GM19395 (cell line): ENCODE data around the gene KRTAP10-12.
"Not testable (repeated sequence)": the region's sequence is repeated elsewhere in the genome, so short reads cannot be mapped to it uniquely, and the experiment has no call there.

Experiments used
- ATAC-seq: cut with Tn5 transposase; IDR thresholded peaks from one replicate; pipeline ENCODE4 v1.9.1; 2021; ENCODE audit warnings: mild to moderate bottlenecking, moderate library complexity; ENCODE audit not compliant: unreplicated experiment

Gene KRTAP10-12

DNA sequence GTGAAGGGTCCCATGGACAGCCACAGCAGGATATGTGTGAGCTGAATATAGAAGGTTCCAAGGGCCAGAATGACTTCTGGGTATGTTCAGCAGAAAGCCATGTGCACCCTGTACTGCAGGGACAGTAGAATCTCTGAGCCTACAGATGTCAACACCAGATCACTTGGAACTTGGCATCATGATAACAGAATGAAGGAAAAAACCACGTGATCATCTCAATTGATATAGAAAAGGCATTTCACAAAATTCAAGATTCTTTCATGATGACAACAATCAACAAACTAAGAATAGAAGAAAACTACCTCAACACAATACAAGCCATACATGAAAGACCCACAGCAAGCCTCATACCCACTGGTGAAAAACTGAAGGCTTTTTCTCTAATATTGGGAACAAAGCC lies 29.4 kb upstream of the KRTAP10-12 start:
- ATAC-seq: no peak

DNA sequence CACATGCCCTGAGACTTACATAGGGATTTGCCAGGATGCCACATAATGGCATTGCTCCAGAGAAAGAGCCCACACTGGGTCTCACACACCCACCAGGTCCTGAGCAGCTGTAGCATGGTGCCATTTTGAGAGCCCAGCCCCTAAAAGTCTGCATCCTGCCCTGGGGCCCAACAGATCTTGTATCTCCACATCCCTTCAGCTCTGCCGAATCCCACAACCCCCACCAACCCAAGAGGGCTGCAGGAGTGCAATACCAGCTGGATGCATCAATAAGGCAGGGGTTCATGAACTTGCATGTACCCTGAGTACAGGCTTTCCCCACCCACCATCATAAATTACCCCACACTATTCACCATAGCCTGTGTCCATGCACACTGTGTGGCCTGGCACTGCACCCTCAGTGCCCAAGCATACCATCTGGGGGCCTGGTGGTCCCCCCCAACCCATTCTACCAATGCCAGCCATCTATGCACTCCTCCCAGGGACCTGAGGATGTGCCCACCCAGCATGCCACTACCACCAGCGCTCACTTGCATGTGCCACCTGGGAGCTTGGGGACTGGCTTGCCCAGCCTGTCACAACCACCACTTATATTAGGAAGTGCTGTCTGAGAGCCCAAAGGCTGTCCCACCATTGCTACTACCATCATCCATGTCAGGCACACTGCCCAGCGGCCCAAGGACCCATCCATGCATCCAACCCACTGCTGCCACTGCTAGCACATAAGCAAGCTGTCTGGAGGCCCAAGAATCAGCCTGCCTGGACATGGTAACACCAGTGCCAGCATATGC lies 26.1 kb upstream of the KRTAP10-12 start:
- ATAC-seq: no peak

DNA sequence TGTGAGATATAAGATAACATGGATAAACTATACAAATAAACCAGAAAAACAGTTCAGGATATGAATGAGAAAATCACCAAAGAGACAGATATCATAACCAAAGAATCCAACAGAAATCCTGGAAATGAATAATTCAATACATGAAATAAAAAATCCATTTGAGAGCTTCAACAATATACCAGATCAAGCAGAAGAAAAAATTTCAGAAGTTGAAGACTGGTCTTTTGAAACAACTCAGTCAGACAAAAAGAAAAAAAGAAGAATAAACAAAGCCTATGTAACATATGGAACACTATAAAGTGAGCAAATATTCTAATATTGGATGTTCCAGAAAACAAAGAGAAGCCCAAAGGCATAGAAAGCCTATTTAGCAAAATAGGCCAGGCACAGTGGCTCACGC lies 25.1 kb upstream of the KRTAP10-12 start:
- no peak for ATAC-seq

DNA sequence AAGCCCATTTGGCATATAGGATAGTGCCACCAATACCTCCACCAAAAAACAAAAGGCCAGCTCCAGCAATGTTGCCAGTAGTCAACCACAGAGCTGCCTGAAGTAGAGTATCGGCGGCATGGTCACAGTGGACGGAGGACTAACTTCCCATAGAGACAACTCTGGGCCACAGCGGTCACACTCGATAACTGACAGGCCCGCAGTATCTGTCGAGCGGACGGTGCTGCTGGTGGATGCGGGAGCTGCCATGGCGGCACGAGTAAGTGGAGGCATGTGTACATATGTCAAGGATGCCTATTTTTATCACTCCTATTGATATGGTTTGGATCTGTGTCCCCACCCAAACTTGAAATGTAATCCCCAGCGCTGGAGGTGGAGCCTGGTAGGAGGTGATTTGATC lies 19.1 kb upstream of the KRTAP10-12 start:
- no peak for ATAC-seq

DNA sequence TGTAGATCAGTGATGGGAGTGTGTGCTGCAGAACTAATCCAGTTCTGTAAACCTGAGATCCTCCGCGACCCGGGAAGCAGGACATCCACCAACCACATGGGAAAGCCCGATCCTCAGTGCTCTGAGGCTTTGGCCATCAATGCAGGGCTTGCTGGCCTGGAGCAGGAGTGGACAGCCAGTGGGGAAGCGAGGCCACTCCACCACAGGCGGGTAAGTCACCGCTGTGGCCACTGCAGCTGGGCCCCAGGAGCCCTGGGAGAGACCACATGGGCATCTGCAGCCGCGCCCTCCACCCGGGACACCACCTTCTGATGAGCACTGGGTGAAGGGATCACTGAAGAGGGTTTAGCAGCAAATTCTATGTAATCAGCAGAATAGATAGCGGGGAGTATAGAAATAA lies 15.8 kb upstream of the KRTAP10-12 start:
- ATAC-seq: no peak

DNA sequence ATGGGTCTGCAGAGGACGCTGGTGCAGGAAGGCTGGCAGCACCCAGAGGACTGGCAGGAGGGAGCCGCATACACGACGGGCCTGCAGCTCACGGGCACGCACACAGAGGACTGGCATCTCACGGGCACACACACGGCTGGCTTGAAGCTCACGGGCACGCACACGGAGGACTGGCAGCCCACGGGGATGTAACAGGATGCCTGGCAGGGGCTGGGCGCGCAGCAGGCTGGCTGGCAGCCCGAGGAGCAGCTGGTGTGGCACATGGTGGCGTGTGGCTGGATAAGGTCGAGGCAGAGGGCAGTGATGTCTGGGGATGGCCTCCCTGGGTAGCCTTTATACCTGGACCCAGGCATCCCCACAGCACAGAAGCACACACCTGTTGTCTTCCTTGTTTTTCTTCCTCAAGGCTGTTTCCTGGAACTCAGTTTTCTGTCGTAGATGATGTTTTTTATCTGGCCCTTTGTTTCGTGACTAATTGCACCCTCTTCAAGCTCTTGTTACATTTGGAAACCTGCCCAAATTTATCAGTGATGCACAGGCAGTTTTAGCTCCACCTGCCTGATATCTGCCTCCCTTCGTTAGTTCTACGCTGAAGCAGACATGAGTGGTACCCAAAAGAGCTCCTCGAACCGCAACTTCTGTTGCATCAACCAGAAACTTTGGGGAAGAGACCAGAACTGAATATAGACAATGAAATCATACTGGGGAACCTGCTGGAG lies 15.0 kb upstream of the KRTAP10-12 start, which contains the start of gene KRTAP12-1:
TSS of gene KRTAP12-1 (minus strand) at position 303 of the 719 bp plus-strand sequence. CDS start at position 263, 40 bp downstream.
- ATAC-seq: no peak

DNA sequence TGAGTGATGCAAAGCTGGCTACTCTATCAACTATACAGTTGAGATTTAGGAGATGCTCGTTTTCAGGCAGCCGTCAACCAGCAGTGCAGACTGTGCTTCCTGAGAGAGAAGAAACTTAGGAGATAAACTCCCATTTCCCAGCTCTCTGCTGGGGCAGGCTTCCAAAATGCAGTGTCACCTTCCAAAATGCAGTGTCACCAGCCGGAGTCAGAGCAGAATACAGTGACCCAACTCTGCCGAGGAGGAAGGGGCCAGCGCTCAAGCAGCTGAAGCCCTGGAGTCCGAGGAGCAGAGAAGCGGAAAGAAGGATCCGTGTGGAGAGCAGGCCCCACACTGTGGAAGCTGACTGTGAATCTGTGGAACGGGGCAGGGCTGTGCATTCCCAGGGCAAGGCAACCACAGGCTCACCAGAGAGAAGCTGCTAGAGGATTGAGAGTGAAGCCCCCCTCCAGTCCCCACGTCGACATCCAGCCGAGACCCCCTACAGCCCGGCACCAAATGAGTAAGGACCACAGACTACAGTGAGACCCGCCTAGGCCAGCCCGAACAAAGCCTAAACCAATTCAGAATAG lies 14.3 kb upstream of the KRTAP10-12 start:
- no peak for ATAC-seq

DNA sequence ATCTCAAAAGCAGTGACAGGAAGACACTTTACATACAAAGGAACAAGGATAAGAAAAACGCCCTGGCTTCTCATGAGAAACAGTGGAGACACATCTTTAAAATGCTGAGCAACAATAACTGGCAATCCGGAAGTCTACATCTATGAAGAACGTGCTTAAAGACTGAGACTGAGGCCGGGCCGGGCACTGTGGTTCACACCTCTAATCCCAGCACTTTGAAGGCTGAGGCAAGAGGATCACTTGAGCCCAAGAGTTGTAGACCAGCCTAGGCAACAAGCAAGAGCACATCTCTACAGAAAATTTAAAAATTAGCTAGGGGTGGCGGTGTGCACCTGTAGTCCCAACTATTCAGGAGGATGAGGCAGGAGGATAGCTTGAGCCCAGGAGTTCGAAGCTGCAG lies 12.9 kb upstream of the KRTAP10-12 start:
- no peak for ATAC-seq

DNA sequence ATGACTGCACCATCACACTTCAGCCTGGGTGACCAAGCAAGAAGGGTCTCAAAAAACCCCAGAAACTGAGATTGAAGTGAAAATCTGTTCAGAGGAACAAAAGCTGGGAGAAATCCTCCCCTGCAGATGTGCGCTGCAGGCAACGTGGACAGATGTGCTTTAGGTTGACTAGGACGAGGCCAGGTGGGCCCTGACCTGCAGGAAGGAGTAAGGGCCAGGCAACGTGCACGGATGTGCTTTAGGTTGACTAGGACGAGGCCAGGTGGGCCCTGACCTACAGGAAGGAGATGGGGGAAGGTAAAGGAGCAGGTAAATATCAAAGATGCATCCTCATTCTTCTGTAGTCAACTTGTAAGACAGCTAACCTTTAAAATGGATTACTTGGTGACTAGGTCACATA lies 12.5 kb upstream of the KRTAP10-12 start:
- no peak for ATAC-seq

DNA sequence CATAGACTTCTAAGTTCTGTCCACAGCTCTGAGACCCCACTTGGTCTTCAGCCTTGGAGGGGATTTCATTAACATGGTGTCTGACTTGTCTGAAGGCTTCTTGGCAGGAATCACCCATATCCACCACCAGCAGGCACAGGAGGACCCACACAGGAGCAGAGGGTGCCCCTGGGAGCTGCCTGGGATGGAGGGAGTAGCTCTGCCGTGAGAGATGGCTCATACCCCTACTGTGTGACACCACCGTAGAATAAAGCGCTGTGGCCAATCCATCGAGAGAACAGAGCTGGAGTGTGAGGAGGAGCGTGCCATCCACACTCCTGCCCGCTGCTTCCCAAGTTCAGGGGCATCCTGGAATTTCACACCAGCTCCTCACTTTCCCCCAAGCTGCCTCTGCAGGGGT lies 11.9 kb upstream of the KRTAP10-12 start:
- not testable (repeated sequence) for ATAC-seq

DNA sequence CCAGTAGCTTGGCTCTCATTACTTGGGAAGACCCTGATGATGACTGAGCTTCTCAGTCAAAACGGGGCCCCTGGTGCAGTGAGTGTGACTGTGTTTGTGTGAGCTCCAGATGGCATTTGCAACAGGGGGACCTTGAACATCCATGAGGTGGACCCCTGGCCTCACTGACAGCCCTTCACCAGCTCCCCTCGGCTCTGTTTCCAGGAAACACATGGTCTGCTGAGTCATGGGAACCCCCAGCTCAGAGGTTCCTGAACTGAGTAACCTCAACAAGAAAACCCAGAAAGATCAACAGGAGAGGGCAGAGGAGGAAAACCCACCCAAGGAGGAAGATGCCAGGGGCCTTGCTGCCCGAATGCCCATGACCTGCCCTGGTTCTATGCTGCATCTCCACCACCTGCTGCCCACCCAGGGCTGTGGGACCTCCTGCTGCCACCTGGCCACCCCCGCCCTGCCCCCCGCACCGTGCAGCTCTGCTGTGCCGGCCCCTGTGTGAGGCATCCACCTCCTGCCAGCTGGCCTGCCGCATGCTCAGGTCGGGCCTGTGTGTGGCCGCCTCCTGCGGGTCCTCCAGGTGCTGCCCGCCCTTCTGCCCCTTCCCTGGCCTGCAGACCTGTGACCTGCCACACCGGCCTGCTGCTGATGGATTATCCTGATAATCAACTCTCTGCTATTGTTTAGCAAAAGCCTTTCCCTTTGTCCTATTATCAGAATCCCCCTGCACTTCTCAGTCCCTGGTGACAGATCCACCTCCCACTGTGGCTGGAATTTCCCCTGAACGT lies 10.8 kb upstream of the KRTAP10-12 start:
- no peak for ATAC-seq

DNA sequence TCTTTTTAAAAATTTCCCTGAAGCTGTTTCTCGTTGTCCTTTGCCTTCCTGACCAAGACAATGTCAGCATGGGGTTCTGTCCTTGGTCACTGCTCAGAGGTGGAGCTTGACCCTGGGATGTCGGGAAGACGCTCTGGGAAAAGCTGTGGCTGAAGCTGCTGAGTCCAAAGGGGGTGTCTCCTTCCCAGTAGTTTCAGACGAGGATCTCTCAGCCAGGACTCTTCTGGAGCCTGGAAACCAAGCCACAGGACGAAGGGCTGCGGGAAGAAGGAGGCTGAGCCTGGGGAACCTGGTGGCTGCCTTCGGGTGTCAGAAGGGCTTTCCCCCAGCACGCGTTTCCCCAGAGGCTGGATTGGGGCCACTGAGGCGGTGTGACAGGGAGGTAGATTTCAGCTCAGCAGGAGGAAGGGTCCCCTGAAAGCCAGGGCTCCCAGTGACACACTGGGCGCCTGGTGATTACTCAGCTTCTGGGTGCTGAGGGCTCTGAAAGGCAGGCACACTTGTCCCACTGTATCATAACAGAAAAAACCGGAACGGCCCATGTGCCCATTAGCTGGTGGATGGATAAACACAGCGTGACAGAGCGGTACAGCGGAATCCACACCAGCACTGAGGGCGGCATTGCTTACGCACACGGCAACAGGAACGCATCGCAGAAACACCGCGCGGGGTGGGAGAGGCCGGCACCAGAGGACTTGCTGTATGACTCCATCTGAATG lies 10.0 kb upstream of the KRTAP10-12 start:
- ATAC-seq: no peak

DNA sequence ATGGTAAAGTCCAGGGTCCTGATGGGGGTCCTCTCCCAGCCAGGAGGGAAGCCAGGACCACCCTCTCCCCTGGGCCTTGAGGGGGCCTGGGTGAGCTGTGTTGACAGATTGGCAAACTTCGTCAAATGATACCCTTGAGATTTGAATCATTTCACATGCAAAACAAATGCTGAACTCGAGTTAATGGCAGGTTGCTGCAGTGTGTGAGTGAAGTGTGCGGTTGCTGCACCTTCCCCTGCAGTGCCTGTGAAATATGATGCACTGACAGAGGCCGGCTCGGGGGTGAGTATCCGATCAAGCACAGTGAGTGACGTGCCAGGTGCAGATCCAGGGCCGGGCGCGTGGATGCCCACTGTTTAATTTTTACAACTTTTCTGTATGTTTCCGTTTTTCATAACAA lies 9.3 kb upstream of the KRTAP10-12 start:
- ATAC-seq: no peak

DNA sequence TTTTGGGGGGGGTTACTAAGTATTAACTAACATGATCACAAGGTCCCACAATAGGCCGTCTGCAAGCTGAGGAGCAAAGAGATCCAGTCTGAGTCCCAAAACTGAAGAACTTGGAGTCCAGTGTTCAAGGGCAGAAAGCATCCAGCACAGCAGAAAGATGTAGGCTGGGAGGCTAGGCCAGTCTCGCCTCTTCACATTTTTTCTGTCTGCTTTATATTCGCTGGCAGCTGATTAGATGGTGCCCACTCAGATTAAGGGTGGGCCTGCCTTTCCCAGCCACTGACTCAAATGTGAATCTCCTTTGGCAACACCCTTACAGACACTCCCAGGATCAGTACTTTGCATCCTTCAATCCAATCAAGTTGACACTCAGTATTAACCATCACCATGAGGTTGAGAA lies 7.2 kb upstream of the KRTAP10-12 start:
- not testable (repeated sequence) for ATAC-seq

DNA sequence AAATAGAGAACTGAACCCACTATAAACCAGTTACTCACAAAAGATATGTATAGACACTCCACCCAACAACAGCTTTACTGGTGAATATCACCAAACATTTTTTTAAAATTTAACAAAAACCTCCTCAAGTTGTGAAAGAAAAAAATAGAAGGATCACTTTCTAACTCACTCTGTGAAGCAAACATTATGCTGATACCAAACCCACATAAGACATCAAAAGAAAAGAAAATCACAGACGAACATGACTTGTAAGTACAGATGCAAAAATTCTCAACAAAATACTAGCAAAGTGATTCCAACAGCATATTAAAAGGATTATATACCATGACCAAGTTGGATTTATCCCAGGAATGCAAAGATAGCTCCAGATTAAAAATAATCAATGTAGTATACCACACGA lies 5.3 kb upstream of the KRTAP10-12 start:
- ATAC-seq: no peak

DNA sequence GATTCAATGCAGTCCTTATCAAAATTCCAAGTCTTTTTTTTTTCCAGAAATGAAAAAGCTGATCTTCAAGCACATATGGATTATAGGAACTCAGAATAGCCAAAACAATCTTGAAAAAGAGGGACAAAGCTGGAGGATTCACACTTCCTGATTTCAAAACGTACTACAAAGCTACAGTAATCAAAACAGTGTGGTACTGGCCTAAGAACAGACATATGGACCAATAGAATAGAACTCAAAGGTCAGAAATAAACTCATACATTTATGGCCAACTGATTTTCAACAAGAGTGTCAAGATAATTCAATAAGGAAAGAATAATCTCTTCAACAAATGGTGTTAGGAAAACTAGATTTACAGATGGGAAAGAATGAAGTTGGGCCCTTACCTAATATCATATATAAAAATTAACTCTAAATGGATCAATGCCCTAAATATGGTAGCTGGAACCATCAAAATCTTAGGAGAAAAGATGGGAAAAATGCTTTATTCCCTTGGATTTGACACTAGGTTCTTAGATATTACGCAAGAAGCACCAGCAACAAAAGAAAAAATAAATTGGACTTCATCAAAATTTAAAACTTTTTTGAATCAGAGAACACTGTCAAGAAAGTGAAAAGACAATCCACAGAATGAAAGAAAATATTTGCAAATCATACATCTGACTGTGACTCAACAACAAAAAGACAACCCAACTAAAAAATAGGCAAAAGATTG lies 4.0 kb upstream of the KRTAP10-12 start:
- ATAC-seq: no peak

DNA sequence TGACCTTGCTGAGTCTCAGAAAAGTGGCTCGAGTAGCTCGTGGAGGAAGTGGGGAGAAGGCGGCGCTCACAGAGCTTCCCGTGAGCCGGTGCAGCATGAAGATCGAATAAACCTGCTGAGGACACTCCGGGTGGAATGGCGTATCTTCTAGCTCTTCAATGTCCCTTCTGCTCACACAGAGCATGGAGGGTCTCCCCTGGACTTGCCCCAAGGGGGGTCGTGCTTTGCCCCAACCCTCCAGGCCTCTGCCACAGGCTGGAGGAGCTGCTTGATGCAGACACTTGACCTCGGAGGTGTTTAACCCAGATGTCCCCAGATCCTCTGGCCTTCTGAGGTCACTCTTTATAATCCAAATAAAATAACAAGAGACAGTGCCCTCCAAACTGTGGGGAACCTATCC lies 2.2 kb upstream of the KRTAP10-12 start:
- ATAC-seq: no peak

DNA sequence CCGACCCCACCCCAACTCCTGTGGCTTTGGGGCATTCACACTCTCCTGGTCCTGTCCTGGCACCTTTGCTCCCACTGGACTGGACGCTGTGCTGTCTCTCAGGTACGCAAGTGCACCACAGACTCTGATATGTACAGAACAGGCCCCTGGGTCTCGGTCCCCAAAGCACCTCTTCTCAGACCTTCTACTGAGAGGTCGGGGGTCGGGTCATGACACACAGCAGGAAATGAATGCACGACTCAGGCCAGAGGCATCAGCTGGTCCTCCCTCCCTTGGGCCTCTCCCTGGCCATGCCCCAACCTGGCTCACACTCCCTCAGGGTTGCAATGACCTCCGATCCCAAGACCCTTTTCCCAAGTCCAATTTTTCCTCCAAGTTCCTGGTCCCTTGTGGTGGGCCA lies 1.8 kb upstream of the KRTAP10-12 start:
- no peak for ATAC-seq

DNA sequence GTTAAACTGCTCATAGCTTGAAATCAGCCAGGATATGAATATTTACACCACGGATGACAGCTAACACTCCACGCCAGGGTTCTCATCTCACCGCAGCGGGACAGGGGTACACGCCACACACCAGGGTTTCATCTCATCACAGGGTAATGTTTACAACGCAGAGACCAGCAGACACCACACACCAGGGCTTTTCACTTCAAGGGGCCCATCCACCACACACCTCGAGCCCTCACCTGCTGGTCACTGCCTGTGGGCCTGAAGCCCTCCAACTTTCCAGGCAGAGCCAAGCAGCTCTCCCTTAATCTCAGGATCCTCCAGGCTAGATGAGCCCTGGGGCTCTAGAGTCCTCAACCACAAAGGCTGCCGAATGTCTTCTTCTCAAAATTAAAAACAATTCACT lies 1.3 kb upstream of the KRTAP10-12 start:
- ATAC-seq: no peak

DNA sequence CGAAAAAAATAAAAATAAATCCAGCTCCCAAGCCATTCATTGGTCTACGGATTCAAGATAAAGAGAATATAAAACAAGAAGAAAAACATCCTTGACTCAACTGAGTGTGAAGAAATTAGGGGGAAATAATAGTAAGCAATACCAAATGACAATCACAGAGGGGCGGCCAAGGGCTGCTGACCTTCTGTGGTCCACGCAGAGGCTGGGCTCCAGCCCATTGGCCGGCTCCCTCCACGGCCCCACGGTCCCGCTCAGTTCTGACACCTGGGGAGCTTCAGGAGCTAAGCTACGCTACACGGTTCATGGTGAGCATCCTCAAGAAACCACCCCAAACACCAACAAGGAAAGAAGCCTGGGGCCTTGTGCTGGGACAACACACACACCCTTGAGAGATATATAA lies 400 bp upstream of the KRTAP10-12 start:
- no peak for ATAC-seq
